Dedifferentiated amniotic fluid mesenchymal stem cell (primary cell): ENCODE results near the gene ARFRP1.
"Not testable (repeated sequence)": the region's sequence is repeated elsewhere in the genome, so short reads cannot be mapped to it uniquely, and the experiment has no call there.

Experiments used
- DNase-seq: peaks from one replicate; pipeline ENCODE4 v3.0.0-alpha.2; 2016; ENCODE audit errors: extremely low spot score

The ARFRP1 gene

DNA sequence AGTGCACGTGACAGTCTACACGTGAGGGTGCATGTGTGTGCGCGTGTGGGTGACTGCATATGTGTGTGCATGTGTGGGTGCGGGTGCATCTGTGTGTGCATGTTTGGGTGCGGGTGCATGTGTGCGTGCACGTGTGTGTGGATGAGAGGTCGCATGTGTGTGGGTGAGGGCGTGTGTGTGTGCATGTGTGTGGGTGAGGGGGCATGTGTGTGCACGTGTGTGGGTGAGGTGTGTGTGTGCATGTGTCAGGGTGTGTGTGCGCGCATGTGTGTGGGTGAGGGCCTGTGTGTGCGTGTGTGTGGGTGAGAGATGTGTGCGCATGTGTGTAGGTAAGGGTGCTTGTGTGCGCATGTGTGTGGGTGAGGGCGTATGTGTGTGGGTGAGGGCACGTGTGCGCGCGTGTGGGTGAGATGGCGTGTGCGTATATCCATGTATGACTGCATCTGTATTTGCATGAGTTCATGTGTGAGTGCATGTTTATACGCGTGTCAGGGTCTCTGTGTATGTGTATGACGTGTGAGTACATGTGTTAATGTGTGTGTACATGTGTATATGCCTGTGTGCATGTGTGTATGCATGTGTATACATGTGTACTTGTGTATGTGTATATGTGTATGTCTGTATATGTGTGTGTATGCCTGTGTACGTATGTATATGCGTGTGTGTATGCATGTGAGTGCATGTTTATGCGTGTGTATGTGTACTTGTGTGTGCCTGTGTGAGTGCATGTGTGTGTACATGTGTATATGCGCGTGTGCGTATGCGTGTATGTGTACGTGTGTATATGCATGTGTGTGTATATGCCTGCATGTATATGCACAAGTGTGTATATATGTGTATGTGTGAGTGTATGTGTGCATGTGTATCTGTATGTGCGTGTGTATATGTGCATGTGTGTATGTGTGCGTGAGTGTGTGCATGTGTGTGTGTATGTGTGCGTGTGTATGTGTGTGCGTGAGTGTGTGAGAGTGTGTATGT lies 24.6 kb upstream of the ARFRP1 start:
- DNase-seq, result no peak

DNA sequence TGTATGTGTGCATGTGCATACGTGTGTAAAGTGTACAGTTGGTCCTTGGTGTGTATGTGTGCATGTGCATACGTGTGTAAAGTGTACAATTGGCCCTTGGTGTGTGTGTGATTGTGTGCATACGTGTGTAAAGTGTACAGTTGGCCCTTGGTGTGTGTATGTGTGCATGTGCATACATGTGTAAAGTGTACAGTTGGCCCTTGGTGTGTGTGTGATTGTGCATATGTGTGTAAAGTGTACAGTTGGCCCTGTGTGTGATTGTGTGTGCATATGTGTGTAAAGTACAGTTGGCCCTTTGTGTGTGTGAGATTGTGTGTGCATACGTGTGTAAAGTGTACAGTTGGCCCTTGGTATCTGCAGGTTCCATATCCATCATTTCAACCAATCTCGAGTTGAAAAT lies 23.6 kb upstream of the ARFRP1 start:
- DNase-seq, result no peak

DNA sequence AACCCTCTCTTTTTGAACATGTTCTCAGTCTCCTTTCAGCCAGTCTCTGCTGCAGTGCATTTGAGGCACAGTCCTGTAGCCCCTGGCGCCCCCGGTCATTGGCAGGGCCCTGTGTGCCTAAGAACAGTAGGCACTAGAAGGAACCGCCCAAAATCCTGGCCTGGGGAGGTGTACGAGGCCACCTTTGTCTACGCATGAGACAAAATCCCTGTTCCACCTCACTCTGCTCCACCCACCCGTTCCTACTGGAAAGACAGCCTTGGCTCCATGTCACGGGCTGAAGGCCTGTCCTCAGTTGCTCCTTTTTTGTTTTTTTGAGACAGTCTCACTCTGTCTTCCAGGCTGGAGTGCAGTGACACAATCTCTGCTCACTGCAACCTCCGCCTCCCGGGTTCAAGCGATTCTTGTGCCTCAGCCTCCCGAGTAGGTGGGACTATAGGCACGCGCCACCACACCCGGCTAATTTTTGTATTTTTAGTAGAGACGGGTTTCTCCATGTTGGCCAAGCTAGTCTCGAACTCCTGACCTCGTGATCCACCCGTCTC lies 22.5 kb upstream of the ARFRP1 start:
- DNase-seq, result not testable (repeated sequence)

DNA sequence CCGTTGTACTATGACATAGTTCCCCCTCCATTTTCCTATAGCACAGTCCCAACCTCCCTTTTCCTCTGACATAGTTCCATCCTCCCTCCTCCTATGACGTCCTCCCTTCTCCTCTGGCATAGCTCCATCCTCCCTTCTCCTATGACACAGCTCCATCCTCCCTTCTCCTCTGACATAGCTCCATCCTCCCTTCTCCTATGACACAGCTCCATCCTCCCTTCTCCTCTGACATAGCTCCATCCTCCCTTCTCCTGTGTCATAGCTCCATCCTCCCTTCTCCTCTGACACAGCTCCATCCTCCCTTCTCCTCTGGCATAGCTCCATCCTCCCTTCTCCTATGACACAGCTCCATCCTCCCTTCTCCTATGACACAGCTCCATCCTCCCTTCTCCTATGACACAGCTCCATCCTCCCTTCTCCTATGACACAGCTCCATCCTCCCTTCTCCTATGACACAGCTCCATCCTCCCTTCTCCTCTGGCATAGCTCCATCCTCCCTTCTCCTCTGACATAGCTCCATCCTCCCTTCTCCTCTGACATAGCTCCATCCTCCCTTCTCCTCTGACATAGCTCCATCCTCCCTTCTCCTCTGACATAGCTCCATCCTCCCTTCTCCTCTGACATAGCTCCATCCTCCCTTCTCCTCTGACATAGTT lies 15.3 kb upstream of the ARFRP1 start:
- DNase-seq, result not testable (repeated sequence)

DNA sequence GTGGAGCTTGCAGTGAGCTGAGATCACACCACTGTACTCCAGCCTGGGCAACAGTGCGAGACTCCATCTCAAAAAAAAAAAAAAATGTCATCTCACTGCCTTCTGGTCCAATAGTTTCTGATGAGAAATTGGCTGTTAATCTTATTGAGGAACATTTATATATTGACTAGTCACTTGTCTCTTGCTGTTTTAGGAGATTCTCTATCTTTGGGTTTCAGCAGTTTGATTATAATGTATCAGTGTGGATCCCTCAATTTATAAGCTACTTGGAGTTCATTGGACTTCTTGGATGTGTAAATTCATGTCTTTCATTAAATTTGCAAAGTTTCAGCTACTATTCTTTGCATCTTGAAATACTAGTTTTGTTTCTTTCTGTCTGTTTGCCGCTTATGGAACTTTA lies 11.2 kb upstream of the ARFRP1 start:
- no peak for DNase-seq

DNA sequence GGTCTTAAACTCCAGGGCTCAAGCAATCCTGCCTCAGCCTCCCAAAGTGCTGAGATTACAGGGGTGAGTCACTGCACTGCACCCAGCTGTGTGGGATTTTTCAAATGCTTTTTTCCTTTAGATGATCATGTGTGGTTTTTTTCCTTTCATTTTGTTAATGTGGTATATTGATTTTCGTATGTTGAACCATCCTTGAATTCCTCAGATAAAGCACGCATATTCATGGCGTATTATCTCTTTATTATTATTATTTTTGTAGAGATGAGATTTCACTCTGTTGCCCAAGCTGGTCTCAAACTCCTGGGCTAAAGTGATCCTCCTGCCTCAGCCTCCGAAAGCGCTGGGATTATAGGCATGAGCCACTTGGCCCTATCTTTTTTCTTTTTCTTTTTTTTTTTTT lies 7.1 kb upstream of the ARFRP1 start:
- DNase-seq, result no peak

DNA sequence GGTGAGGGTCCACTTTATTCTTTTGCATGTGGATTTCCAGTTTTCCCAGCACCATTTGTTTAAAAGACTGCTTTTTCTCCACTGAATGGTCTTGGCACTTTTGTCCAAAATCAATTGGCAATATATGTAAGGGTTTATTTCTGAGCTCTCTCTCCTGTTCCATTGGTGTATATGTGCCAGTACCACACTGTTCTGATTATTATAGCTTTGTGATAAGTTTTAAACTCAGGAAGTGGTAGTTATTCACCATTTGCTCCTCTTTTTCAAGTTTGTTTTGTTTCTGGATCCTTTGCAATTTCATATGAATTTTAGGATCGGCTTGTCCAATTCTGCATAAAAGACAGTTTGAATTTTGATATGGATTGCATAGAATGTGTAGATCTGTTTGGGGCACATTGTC lies 4.4 kb upstream of the ARFRP1 start:
- no peak for DNase-seq

DNA sequence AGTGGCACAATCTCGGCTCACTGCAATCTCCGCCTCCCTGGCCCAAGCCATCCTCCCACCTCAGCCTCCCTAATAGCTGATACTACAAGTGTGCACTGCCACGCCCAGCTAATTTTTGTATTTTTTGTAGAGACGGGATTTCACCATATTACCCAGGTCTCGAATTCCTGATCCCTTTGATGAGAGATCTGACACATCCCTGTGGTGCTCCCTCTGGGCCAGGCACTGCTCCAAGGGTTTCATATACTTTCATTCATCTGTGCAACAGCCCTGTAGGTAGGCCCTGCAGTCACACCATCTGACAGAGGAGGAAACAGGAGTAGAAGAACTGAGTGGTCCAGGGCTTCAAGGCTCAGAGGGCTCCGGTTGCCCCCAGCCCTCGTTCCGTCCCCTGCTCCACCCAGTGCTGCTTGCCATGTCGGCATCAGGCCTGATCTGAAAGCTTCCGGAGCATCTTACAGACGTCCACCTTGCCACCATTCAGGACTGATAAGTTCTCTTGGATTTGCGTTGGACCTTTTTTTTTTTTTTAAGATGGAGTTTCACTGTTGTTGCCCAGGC lies 3.4 kb upstream of the ARFRP1 start:
- DNase-seq, result no peak

DNA sequence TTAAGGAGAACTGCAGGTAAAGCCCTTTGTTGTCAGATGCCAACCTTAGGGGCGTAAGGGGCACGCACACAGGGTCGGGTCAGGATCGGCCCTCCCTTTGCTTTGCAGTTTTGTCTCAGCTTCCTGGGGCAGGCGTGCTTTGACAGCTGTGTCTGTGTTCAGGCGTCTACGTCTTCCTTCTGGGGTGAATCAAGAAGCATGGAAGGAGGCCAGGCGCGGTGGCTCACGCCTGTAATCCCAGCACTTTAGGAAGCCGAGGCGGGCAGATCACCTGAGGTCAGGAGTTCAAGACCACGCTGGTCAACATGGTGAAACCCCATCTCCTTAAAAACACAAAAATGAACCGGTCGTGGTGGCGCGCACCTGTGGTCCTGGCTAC lies 1.4 kb upstream of the ARFRP1 start:
- no peak for DNase-seq

DNA sequence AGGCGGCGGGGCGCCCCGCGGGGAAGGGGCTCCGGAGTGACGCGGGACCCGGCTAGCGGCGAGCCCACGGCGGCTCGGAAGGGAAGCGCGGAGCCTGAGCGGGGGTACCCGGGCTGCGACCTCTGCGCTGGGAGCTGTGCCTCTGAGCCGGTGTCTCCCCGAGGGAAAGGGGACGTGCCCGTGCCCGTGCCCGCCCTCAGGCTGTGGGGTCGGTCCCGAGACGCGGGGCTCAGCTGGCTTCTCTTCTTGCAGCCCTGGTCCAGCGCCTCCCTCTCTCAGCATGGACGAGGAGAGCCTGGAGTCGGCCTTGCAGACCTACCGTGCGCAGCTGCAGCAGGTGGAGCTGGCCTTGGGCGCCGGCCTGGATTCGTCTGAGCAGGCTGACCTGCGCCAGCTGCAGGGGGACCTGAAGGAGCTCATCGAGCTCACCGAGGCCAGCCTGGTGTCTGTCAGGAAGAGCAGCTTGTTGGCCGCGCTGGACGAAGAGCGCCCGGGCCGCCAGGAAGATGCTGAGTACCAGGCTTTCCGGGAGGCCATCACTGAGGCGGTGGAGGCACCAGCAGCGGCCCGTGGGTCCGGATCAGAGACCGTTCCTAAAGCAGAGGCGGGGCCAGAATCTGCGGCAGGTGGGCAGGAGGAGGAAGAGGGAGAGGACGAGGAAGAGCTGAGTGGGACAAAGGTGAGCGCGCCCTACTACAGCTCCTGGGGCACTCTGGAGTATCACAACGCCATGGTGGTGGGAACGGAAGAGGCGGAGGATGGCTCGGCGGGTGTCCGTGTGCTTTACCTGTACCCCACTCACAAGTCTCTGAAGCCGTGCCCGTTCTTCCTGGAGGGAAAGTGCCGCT lies 749 bp upstream of the ARFRP1 start:
- DNase-seq, result no peak

DNA sequence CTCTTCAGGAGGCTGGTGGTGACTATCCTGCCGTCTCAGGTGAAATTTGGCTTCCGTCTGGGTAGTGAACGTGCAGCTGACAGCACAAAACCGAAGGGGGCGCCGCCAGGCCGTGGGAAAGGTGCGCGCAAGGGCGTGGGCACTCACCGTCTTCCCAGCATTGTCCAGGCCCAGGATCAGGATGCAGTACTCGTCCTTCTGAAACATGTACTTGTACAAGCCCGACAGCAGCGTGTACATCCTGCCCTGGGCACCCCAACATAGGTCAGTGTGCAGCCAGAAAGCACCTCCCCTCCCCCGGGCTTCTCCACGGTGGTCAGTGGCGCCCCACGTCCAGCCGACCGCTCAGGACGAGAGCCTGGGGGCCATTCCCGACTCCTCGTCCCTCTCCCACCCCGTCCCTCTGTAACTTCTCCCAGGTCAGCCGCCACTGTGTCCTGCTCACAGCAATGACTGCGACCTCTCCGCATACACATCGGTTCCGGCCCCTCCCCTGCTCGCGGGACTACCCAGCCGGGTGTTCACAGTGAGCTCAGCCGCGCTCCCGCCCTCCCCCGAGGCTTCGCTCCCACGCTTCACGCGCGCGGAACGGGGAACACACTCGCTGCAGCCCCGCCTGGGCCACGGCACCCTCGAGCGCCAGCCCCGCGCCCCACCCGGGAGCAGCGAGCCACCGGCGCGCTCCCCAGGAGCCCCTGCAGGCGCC lies 771 bp downstream of the ARFRP1 start:
- peak; percentile 29 for DNase-seq

DNA sequence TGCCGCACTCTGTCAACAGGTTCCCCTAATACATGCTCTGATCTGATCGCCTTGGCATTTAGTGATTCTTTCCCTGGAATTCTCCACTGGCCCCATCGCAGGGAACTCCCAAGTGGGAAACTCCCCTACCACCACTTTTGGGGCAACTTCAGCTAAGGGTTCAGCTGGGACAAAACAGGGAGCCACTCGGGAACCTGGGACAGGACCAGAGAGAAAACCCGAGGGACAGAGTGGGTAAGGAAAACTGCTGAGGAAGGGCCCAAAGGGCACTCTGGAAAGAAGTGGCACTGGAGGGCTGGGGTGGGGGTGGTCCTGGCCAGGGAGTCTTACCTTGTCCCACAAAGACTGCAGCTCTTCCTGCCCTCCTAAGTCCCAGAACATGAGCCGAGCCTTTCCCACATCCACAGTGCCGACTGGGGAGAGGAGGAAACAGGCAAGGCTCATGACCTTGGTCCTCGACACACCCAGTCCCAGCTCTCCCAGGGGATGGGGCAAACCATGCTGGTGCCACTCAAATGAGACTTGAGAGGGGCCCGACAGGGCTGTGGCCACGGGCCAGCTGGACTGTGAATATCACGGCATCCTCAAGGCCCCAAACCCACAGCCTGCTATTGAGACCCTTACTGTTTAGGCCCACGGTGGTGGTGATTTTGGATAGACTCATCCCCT lies 1.6 kb downstream of the ARFRP1 start:
- no peak for DNase-seq

DNA sequence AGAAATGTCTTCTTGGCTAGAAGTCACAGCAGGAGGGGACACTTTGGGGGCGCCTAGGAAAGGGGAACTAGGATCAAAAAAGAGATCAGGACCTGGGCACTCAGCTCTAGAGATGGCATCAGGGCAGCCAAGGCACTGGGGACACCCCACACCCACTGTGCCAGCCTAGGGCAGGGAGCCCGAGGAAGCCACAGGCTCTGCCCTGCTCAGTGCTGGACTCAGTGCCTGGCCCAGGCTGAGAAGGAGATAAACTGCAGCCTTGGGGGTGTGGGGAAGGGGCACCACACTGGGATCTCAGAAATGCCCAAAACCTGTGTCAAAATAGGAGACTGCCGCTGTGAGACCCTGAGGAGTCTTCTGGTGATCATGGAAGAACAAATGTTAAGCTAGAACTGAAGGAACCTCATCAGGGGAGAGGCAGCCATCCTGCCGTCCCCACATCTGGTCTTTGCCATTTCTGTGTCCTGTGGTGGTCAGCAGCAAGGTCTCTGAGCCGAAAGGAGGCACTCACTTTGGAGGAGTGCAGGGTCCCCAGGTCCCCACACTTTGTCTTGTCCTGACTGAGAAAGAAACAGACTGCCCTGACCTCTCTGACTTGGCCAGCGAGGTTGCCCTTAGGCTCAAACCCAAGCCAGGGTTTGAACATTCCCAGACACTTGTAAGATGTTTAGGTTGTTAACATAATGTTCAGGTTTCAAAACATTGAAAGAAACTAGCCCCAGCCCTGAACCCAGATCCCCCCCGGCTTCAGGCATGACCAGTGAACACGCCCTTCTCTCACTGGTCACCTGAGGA lies 2.3 kb downstream of the ARFRP1 start:
- DNase-seq, result no peak

DNA sequence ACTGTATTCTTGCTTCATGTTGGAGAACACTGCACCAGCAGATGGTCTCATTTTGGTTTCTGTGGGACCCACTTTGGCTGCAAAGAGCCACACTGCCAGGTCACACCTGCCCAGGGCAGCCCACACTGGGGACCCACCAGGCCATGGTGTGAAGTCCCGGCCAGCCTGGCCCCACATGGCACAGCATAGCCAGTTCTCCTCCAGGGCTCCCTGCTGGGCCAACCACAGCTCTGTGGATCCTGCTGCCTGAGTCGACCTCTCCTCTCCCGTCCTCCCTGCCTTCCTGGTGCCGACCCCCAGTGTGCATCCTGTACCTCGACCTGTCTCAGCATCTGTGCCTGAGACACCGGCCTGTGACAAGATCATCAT lies 3.0 kb downstream of the ARFRP1 start:
- DNase-seq, result no peak

DNA sequence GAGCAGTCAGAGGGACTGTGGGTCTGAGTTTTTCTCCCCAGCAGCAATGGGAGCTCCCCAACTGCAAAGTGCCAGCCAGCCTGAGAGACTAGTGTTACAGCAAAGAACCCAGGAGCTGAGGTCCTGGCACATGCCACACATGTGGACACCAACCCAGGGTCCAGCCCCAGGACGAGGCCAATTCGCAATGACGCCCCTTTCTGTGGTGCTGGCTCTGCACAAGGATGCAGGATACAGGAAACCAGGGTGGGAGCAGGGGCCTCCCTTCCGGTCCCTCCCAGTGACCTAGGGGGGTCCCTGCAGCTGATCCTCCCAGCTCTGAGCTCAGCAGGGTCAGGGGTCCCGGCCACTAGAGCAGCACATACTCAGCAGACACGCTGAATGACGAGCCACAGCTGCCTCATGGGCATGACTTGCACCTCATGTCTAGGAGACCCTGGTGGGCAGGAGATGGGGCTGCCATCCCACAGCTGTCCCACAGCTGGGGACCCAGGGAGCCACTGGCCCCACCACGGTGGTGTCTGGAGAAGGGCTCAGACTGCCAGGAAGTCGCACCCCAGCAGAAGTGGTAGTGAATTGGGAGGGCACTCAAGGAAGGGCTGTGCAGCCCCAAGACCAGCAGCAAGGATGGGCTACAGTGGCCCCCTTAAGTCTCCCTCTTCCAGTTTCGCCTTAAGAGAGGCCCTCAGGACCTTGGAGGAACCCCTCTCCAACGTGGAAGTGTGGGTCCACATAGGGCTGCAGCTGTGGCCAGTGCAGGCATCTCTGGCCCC lies 3.6 kb downstream of the ARFRP1 start:
- no peak for DNase-seq

DNA sequence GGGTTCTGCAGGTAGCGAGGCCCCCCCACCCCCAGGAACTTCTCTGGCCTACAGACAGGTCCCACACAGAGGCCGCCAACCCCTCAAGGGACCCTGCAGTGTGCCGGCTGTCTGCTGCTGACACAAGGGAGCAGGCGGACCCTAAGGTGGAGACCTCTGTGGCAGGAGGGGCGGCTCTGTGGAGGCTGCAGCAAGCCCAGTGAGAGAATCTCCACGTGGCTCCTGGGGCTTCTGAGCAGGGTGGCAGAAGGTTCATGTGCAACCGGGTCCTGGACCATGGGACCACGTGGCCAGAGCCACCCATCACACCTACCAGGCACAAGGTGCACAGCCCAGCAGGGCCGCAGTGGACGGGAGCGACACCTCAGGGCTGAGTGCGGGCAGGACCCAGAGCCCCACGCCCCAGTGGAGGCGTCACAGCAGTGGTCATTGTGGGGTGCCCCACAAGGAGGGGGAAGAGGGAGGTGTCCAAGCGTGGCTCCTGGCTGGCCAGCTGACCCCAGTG lies 4.3 kb downstream of the ARFRP1 start:
- no peak for DNase-seq

DNA sequence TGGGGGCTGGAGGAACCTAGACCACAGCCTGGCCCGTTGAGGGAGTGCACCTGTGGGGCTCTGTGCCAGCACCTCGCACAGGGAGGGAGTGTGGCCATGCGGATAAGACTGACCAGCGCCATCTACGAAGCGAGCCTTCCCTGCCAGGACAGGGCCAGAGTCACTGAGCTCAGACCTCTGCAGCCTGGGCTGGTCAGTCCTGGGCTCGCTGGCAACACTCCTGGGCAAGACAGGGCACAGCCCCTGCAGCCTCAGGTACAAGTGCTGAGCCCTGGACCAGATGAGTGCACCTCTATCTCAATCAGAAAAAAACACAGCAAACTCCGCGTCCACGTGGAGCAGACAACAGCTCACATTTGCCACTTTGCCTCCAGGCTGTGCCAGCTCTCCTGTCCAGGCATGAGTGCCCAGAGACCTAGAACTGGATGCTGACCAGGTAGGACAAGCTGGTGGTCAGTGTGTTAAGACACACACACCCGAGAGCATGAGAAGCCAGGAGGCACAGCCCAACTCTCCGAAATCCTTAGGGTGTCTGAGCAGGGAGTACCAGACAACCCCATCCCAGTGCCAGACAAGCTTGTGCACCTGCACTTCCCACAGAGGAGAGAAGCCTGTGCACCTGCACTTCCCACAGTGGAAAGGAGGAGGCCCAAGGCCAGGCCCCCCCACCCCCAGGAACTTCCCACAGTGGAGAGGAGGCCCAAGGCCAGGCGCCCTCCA lies 4.9 kb downstream of the ARFRP1 start:
- no peak for DNase-seq

DNA sequence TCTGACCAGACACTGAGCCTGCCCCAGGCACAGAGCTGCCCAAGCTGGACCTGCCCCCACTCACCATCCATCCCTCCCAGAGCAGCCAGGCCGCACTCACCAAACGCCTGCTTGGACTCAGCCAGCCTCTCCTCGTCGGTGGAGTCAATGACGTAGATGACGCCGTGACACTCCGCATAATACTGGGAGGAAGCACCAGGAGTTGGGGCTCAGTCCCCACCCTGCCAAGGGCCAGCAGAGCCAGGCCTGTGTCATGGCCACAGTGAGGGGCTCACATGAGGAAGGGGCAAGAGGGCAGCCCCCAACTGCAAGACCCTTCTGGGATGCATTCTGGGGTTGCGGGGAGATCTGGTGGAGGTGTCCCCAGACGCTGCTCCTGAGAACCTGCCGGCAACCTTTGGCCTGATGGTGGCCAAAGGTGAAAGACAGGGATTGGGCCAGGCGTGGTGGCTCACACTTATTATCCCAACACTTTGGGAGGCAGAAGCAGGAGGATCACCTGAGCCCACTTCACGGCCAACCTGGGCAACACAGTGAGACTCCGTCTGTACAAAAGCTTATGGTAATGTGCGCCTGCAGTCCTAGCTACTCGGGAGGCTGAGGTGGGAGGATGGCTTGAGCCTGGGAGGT lies 5.6 kb downstream of the ARFRP1 start:
- DNase-seq, result no peak
